HepG2 (cell line): ENCODE results near the gene SUMO1. TPM values are rescaled to one million over a fixed set of nuclear protein-coding genes. Genes with fewer than 3 reads are reported as not detected.

ENCODE experiments used
- ATAC-seq: fragments of 200-7000 bp; cut with Tn5 transposase; 3 replicates; pipeline ENCODE4 v1.9.1; 2020; ENCODE audit warnings: mild to moderate bottlenecking, moderate library complexity
- BruUV-seq: library from RNA; stranded (reverse); fragments of 400-500 nt; replicated peaks from 2 replicates; lab custom pipeline; 2021; lab: Mats Ljungman, UMichigan
- CTCF ChIA-PET: fragments of 300-600 bp; formaldehyde crosslinking; extraction: SDS; loops from one replicate; lab custom pipeline; 2021; ENCODE audit warnings: low total read pairs, inconsistent platforms, low intra/inter-chr PET ratio; lab: Yijun Ruan, JAX
- POLR2A ChIA-PET: fragments of 350-600 bp; sonication (Branson Sonifier 250); formaldehyde crosslinking; loops from one replicate; lab custom pipeline; 2020; ENCODE audit warnings: antibody characterized with exemption, inconsistent platforms; lab: Yijun Ruan, JAX
- DNase-seq: peaks from one replicate; pipeline ENCODE4 v3.0.0-alpha.2; 2015; ENCODE audit warnings: low spot score
- FAIRE-seq: peaks from 3 replicates; lab custom pipeline; 2011; peaks lifted over from hg19 to GRCh38; lab: Jason Lieb, UNC
- H2AFZ ChIP-seq: one replicate; pipeline ENCODE4 v1.6.1; 2011; ENCODE audit warnings: low read length, inconsistent platforms
- H3K27ac ChIP-seq: fragments of 300-600 bp; 3 replicates; pipeline ENCODE4 v1.8.0; 2011; ENCODE audit warnings: mixed run types, mild to moderate bottlenecking, mixed read lengths, low read length, inconsistent platforms; ENCODE audit not compliant: insufficient read depth; ENCODE audit errors: extremely low read length
- H3K27me3 ChIP-seq, 2 experiments: fragments of 200-600 bp in 1 of 2; 2 replicates in 1 of 2; 3 replicates in 1 of 2; pipeline versions ENCODE4 v1.6.0 to v1.8.0; 2011; ENCODE audit warnings: low read length in 2 of 2, mild to moderate bottlenecking in 2 of 2, moderate library complexity in 2 of 2, inconsistent platforms in 1 of 2; ENCODE audit not compliant: insufficient read depth in 2 of 2, control insufficient read depth in 1 of 2
- H3K36me3 ChIP-seq, 2 experiments: fragments of 200-600 bp in 1 of 2; replicated peaks in 1 of 2; 2 replicates in 1 of 2; 3 replicates in 1 of 2; pipeline versions ENCODE4 v1.5.1 to v1.8.0; 2011; ENCODE audit warnings: low read length in 2 of 2, inconsistent platforms in 1 of 2; ENCODE audit not compliant: insufficient read depth in 2 of 2, control insufficient read depth in 1 of 2
- H3K4me1 ChIP-seq: 2 replicates; pipeline ENCODE4 v1.5.1; 2012; ENCODE audit warnings: low read length, inconsistent platforms; ENCODE audit not compliant: insufficient read depth
- H3K4me2 ChIP-seq: 2 replicates; pipeline ENCODE4 v1.6.0; 2011; ENCODE audit warnings: low read depth, low read length, inconsistent platforms
- H3K4me3 ChIP-seq, 3 experiments: fragments of 200-600 bp in 1 of 3; sonication (generic), shearing (Covaris generic) in 1 of 3; replicated peaks in 1 of 3; 2 replicates each; pipeline ENCODE4 v1.5.1; 2011 to 2016; ENCODE audit warnings: low read length in 3 of 3, inconsistent platforms in 2 of 3, low read depth in 2 of 3, mild to moderate bottlenecking in 2 of 3, control low read depth in 1 of 3, mixed read lengths in 1 of 3; ENCODE audit not compliant: insufficient read depth in 1 of 3
- H3K79me2 ChIP-seq: one replicate; pipeline ENCODE4 v1.6.1; 2011; ENCODE audit warnings: low read length, inconsistent platforms; ENCODE audit not compliant: insufficient read depth
- H3K9ac ChIP-seq: 2 replicates; pipeline ENCODE4 v1.6.0; 2011; ENCODE audit warnings: mild to moderate bottlenecking, low read depth, low read length, inconsistent platforms; ENCODE audit not compliant: insufficient read depth
- H3K9me3 ChIP-seq: 2 replicates; pipeline ENCODE4 v1.5.1; 2012; ENCODE audit warnings: mild to moderate bottlenecking, low read length
- H4K20me1 ChIP-seq: 2 replicates; pipeline ENCODE4 v1.6.0; 2011; ENCODE audit warnings: inconsistent platforms, mild to moderate bottlenecking, low read length, moderate library complexity; ENCODE audit not compliant: insufficient read depth
- JUN ChIP-seq: sonication (generic); formaldehyde crosslinking; IDR thresholded peaks from 2 replicates; pipeline ENCODE4 v1.4.0; 2020; ENCODE audit warnings: mild to moderate bottlenecking, missing genetic modification reagents
- KDM4B ChIP-seq: sonication (generic); formaldehyde crosslinking; IDR thresholded peaks from 2 replicates; pipeline ENCODE4 v1.4.0; 2020; ENCODE audit warnings: missing genetic modification reagents
- MAFF ChIP-seq: IDR thresholded peaks from 2 replicates; pipeline ENCODE4 v1.6.1; 2011; ENCODE audit warnings: low read depth, low read length, improper control_type of control experiment
- SNAI1 ChIP-seq: sonication (generic); formaldehyde crosslinking; IDR thresholded peaks from 2 replicates; pipeline ENCODE4 v1.5.0; 2020; ENCODE audit warnings: mild to moderate bottlenecking, missing genetic modification reagents, borderline replicate concordance
- SYNCRIP ChIP-seq: fragments of 200-400 bp; formaldehyde crosslinking; IDR thresholded peaks from 2 replicates; pipeline ENCODE4 v1.6.1; 2018; ENCODE audit warnings: mild to moderate bottlenecking, low read depth, low read length; ENCODE audit not compliant: insufficient read depth
- ZFP36L1 ChIP-seq: sonication (generic); formaldehyde crosslinking; IDR thresholded peaks from 2 replicates; pipeline ENCODE4 v1.8.0; 2022; ENCODE audit warnings: mild to moderate bottlenecking, missing genetic modification reagents, moderate library complexity
- ZFP90 ChIP-seq: sonication (generic); formaldehyde crosslinking; IDR thresholded peaks from 2 replicates; pipeline ENCODE4 v1.8.0; 2022; ENCODE audit warnings: missing genetic modification reagents, mild to moderate bottlenecking, inconsistent platforms, borderline replicate concordance
- ZKSCAN5 ChIP-seq: sonication (generic); formaldehyde crosslinking; IDR thresholded peaks from 2 replicates; pipeline ENCODE4 v1.5.1; 2020; ENCODE audit warnings: mild to moderate bottlenecking, missing genetic modification reagents
- ZNF569 ChIP-seq: sonication (generic); formaldehyde crosslinking; IDR thresholded peaks from 2 replicates; pipeline ENCODE4 v1.5.0; 2020; ENCODE audit warnings: mild to moderate bottlenecking, missing genetic modification reagents, moderate library complexity, borderline replicate concordance
- ZNF75D ChIP-seq: sonication (generic); formaldehyde crosslinking; IDR thresholded peaks from 2 replicates; pipeline ENCODE4 v1.8.1; 2023; ENCODE audit warnings: missing genetic modification reagents, mild to moderate bottlenecking, borderline replicate concordance
- WGBS: methylation state at CpG from one replicate; pipeline ENCODE4 v1.1.6; 2017; ENCODE audit warnings: low lambda C conversion rate; 5-methylcytosine and 5-hydroxymethylcytosine counted together
- in situ Hi-C: cut with HindIII; loops from 2 replicates; pipeline ENCODE4 v1.10.0; 2017; ENCODE audit warnings: low pct_unique_long_range_greater_than_20kb; ENCODE audit not compliant: extremely low pct_ligation_motif_present
- intact Hi-C: fragments of 100-400 bp; cut with micrococcal nuclease; formaldehyde crosslinking; loops from one replicate; pipeline ENCODE4 v1.10.0; 2022; ENCODE audit not compliant: unreplicated experiment
- polyA plus RNA-seq, 8 experiments: library from polyadenylated mRNA; depleted of rRNA in 3 of 8; stranded (reverse) in 7 of 8; unstranded in 1 of 8; fragments of >200 nt; fragmentation: Illumina TruSeq in 4 of 8; extraction: Trizol in 4 of 8; gene quantifications; 2 replicates each; pipeline versions ENCODE4 v1.2.1 to v1.2.3, GENCODE V29; 2011 to 2016; ENCODE audit warnings: low read depth in 4 of 8, missing spikeins in 1 of 8, mixed read lengths in 1 of 8; ENCODE audit not compliant: insufficient read depth in 1 of 8
- total RNA-seq, 5 experiments: library from RNA; depleted of rRNA; stranded (reverse); fragments of >200 nt; fragmentation: Illumina TruSeq; extraction: Trizol; gene quantifications; 2 replicates each; pipeline ENCODE4 v1.2.3, GENCODE V29; 2016; ENCODE audit warnings: low read depth in 1 of 5
- TF ChIP-seq, protein P1 (sequence below): sonication (generic); formaldehyde crosslinking; conservative IDR thresholded peaks from 2 replicates; pipeline ENCODE4 v1.8.0; 2022; ENCODE audit warnings: low read depth, missing genetic modification reagents
- TF ChIP-seq, protein P2 (sequence below): sonication (generic); formaldehyde crosslinking; IDR thresholded peaks from 2 replicates; pipeline ENCODE4 v1.5.1; 2020; ENCODE audit warnings: missing genetic modification reagents, mild to moderate bottlenecking, borderline replicate concordance
- TF ChIP-seq, protein P3 (sequence below): IDR thresholded peaks from 2 replicates; pipeline ENCODE4 v1.6.1; 2016; ENCODE audit warnings: low read depth, missing genetic modification reagents, missing compliant biosample characterization

SUMO1 gene
- total and polyA plus RNA-seq, 2 of the 13 experiments (the other 11 are each of a cell fraction or from before 2014, with no cell fraction given), result 101 to 173 TPM

DNA sequence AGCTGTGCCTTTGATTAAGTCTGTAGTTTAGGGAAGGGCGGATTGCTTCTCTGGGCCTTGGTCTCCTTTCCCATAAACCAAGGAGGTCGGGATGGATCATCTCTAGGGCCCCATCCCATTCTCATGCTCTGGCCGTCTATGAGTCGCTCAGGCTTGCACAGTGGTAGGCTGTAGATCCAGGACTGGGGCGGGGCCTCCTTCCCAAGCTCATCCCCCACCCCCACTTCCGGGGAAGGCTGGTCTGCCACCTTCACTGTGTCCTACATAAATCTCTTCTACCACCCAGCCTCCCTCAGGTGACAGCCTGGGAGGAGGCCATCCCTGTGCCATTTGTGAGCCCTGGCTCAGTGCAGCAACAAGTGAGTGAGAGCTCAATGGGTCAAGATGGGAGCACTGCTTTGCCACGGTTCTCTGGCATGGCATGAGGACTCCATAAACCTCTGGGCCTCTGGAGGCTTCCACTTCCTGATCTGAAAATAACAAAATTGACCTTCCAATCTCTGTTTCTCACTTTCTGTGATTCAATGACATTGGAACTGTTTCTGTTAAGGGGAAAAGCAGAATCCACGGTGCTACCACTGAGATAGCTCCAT, 68.5 kb downstream of the SUMO1 start:
- no peaks in the 10 kb centered on the region for H3K9me3 ChIP-seq
- ChIA-PET CTCF (no interaction called here), POLR2A (no interaction called here)
- H3K4me1 ChIP-seq, result peaks cover 7% of the 10 kb centered on the region
- H4K20me1 ChIP-seq, result no peaks in the 10 kb centered on the region
- no TSS peak for BruUV-seq
- intact Hi-C loops, result no loop called here
- FAIRE-seq (no peak), DNase-seq (no peak), ATAC-seq (peak; percentile 38)
- no peak overlapping the region for H3K4me3 ChIP-seq
- H3K79me2 ChIP-seq, result no peaks in the 10 kb centered on the region
- H3K27ac ChIP-seq, result no peak overlapping the region
- H3K27me3 ChIP-seq, result no peaks in the 10 kb centered on the region; a peak in 1 of 5 replicates
- no peaks in the 10 kb centered on the region for H3K36me3 ChIP-seq
- H3K9ac ChIP-seq, result no peak overlapping the region
- no peak overlapping the region for H3K4me2 ChIP-seq
- 43% methylated on average over 8 of the region's 8 CpGs for WGBS
- in situ Hi-C loops, result loop anchor here (5.0 kb wide), 2 partner anchors 68 to 308 kb away; no protein-coding TSS in a partner anchor
- H2AFZ ChIP-seq, result no peak overlapping the region
- TF ChIP-seq, protein P1, sequence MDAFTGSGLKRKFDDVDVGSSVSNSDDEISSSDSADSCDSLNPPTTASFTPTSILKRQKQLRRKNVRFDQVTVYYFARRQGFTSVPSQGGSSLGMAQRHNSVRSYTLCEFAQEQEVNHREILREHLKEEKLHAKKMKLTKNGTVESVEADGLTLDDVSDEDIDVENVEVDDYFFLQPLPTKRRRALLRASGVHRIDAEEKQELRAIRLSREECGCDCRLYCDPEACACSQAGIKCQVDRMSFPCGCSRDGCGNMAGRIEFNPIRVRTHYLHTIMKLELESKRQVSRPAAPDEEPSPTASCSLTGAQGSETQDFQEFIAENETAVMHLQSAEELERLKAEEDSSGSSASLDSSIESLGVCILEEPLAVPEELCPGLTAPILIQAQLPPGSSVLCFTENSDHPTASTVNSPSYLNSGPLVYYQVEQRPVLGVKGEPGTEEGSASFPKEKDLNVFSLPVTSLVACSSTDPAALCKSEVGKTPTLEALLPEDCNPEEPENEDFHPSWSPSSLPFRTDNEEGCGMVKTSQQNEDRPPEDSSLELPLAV (CRISPR knock-in tag), result no peak
- no peak for TF ChIP-seq JUN
- TF ChIP-seq ZFP36L1 (CRISPR knock-in tag), result no peak
- TF ChIP-seq MAFF, result no peak
- TF ChIP-seq, protein P2, sequence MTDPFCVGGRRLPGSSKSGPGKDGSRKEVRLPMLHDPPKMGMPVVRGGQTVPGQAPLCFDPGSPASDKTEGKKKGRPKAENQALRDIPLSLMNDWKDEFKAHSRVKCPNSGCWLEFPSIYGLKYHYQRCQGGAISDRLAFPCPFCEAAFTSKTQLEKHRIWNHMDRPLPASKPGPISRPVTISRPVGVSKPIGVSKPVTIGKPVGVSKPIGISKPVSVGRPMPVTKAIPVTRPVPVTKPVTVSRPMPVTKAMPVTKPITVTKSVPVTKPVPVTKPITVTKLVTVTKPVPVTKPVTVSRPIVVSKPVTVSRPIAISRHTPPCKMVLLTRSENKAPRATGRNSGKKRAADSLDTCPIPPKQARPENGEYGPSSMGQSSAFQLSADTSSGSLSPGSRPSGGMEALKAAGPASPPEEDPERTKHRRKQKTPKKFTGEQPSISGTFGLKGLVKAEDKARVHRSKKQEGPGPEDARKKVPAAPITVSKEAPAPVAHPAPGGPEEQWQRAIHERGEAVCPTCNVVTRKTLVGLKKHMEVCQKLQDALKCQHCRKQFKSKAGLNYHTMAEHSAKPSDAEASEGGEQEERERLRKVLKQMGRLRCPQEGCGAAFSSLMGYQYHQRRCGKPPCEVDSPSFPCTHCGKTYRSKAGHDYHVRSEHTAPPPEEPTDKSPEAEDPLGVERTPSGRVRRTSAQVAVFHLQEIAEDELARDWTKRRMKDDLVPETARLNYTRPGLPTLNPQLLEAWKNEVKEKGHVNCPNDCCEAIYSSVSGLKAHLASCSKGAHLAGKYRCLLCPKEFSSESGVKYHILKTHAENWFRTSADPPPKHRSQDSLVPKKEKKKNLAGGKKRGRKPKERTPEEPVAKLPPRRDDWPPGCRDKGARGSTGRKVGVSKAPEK, result no peak
- TF ChIP-seq ZFP90 (CRISPR knock-in tag), result no peak
- TF ChIP-seq, protein P3, sequence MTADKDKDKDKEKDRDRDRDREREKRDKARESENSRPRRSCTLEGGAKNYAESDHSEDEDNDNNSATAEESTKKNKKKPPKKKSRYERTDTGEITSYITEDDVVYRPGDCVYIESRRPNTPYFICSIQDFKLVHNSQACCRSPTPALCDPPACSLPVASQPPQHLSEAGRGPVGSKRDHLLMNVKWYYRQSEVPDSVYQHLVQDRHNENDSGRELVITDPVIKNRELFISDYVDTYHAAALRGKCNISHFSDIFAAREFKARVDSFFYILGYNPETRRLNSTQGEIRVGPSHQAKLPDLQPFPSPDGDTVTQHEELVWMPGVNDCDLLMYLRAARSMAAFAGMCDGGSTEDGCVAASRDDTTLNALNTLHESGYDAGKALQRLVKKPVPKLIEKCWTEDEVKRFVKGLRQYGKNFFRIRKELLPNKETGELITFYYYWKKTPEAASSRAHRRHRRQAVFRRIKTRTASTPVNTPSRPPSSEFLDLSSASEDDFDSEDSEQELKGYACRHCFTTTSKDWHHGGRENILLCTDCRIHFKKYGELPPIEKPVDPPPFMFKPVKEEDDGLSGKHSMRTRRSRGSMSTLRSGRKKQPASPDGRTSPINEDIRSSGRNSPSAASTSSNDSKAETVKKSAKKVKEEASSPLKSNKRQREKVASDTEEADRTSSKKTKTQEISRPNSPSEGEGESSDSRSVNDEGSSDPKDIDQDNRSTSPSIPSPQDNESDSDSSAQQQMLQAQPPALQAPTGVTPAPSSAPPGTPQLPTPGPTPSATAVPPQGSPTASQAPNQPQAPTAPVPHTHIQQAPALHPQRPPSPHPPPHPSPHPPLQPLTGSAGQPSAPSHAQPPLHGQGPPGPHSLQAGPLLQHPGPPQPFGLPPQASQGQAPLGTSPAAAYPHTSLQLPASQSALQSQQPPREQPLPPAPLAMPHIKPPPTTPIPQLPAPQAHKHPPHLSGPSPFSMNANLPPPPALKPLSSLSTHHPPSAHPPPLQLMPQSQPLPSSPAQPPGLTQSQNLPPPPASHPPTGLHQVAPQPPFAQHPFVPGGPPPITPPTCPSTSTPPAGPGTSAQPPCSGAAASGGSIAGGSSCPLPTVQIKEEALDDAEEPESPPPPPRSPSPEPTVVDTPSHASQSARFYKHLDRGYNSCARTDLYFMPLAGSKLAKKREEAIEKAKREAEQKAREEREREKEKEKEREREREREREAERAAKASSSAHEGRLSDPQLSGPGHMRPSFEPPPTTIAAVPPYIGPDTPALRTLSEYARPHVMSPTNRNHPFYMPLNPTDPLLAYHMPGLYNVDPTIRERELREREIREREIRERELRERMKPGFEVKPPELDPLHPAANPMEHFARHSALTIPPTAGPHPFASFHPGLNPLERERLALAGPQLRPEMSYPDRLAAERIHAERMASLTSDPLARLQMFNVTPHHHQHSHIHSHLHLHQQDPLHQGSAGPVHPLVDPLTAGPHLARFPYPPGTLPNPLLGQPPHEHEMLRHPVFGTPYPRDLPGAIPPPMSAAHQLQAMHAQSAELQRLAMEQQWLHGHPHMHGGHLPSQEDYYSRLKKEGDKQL (CRISPR knock-in tag), result no peak
- TF ChIP-seq ZNF569, result no peak
- no peak for TF ChIP-seq KDM4B
- TF ChIP-seq ZNF75D (CRISPR knock-in tag), result no peak
- no peak for TF ChIP-seq SYNCRIP
- TF ChIP-seq SNAI1 (CRISPR knock-in tag), result no peak
- TF ChIP-seq ZKSCAN5 (CRISPR knock-in tag), result no peak
